Adrenal gland (tissue), 5 donors: Measurements from ENCODE around the gene CDH2.

Experiments used
- CTCF ChIP-seq, 6 experiments: fragments of 450-650 bp in 4 of 6; fragments of 200-600 bp in 2 of 6; sonication (generic) in 1 of 6; IDR thresholded peaks; 1 replicate in 5 of 6; 2 replicates in 1 of 6; pipeline versions ENCODE4 v1.5.1 to v1.8.0; 2016 to 2021; ENCODE audit warnings: antibody characterized with exemption in 6 of 6, mild to moderate bottlenecking in 2 of 6, moderate library complexity in 1 of 6
- POLR2A ChIP-seq, 2 donors: fragments of 450-650 bp; IDR thresholded peaks; one replicate each; pipeline ENCODE4 v1.6.1; 2017; ENCODE audit warnings: antibody characterized with exemption in 2 of 2, mild to moderate bottlenecking in 2 of 2, moderate library complexity in 1 of 2
- donor health status: DM: no; HTN: no; CAD: no.

GRCh38 chr18:27948986-27949385, 227.9 kb downstream of the CDH2 start:
- TF ChIP-seq CTCF (IDR thresholded peaks at IDR 0.05) (no peak), POLR2A (IDR thresholded peaks at IDR 0.05) (no peak)
